Neural cell (in vitro differentiated cells): ENCODE results near the gene ANG. TPM values are rescaled to one million over a fixed set of nuclear protein-coding genes. Genes with fewer than 3 reads are reported as not detected.
"Not testable (repeated sequence)": the region's sequence is repeated elsewhere in the genome, so short reads cannot be mapped to it uniquely, and the experiment has no call there.

Experiments
- H2AFZ ChIP-seq: fragments of 200-600, 300-800 bp; sonication (generic), shearing (Covaris generic); 2 replicates; pipeline ENCODE4 v1.6.0; 2014; ENCODE audit warnings: low read depth, mild to moderate bottlenecking, antibody characterized with exemption, low read length, moderate library complexity
- H3F3A ChIP-seq: fragments of 200-600 bp; shearing (Covaris generic); 2 replicates; pipeline ENCODE4 v1.6.1; 2016; ENCODE audit warnings: mild to moderate bottlenecking, moderate library complexity, mixed read lengths, antibody characterized with exemption, low read length; ENCODE audit not compliant: insufficient read depth, poor library complexity, severe bottlenecking
- H3K27ac ChIP-seq: fragments of 200-600, 300-800 bp; sonication (generic), shearing (Covaris generic); 2 replicates; pipeline ENCODE4 v1.5.1; 2014; ENCODE audit warnings: mild to moderate bottlenecking, low read length, moderate library complexity
- H3K27me3 ChIP-seq: fragments of 300-800, 200-600 bp; sonication (generic), shearing (Covaris generic); 2 replicates; pipeline ENCODE4 v1.6.0; 2014; ENCODE audit warnings: mild to moderate bottlenecking, low read depth, low read length, moderate library complexity; ENCODE audit not compliant: insufficient read depth
- H3K36me3 ChIP-seq: fragments of 300-800, 200-600 bp; sonication (generic), shearing (Covaris generic); 2 replicates; pipeline ENCODE4 v1.5.1; 2014; ENCODE audit warnings: mild to moderate bottlenecking, antibody characterized with exemption, low read length, moderate library complexity; ENCODE audit not compliant: insufficient read depth
- H3K4me2 ChIP-seq: fragments of 300-800, 200-600 bp; sonication (generic), shearing (Covaris generic); 2 replicates; pipeline ENCODE4 v1.6.0; 2014; ENCODE audit warnings: mild to moderate bottlenecking, low read length
- H3K4me3 ChIP-seq: fragments of 300-800, 200-600 bp; sonication (generic), shearing (Covaris generic); 2 replicates; pipeline ENCODE4 v1.5.1; 2014; ENCODE audit warnings: mild to moderate bottlenecking, low read length, moderate library complexity
- H3K79me2 ChIP-seq: fragments of 200-600 bp; shearing (Covaris generic); replicated peaks from 2 replicates; pipeline ENCODE4 v1.6.0; 2014; ENCODE audit warnings: mild to moderate bottlenecking, low read length, moderate library complexity; ENCODE audit not compliant: insufficient read depth
- H3K9ac ChIP-seq: fragments of 300-800, 200-600 bp; sonication (generic), shearing (Covaris generic); 2 replicates; pipeline ENCODE4 v1.6.1; 2016; ENCODE audit warnings: mild to moderate bottlenecking, low read length, mixed read lengths
- H3K9me2 ChIP-seq: fragments of 200-600 bp; shearing (Covaris generic); 2 replicates; pipeline ENCODE4 v1.6.1; 2016; ENCODE audit warnings: mild to moderate bottlenecking, low read length, mixed read lengths; ENCODE audit not compliant: insufficient read depth
- H3K9me3 ChIP-seq: fragments of 200-600, 300-800 bp; sonication (generic), shearing (Covaris generic); 2 replicates; pipeline ENCODE4 v1.6.1; 2016; ENCODE audit warnings: mild to moderate bottlenecking, mixed run types, low read length, moderate library complexity, mixed read lengths
- H4K20me1 ChIP-seq: fragments of 200-600 bp; shearing (Covaris generic); 2 replicates; pipeline ENCODE4 v1.6.1; 2016; ENCODE audit warnings: mild to moderate bottlenecking, mixed run types; ENCODE audit not compliant: insufficient read depth
- CTCF ChIP-seq: fragments of 450-650 bp; IDR thresholded peaks from 2 replicates; pipeline ENCODE4 v1.5.1; 2014; ENCODE audit warnings: antibody characterized with exemption, mild to moderate bottlenecking, moderate library complexity; ENCODE audit not compliant: poor library complexity, severe bottlenecking
- EP300 ChIP-seq: fragments of 450-650 bp; conservative IDR thresholded peaks from 2 replicates; pipeline ENCODE4 v1.6.1; 2014; ENCODE audit warnings: antibody characterized with exemption, mild to moderate bottlenecking, moderate library complexity; ENCODE audit not compliant: poor library complexity, severe bottlenecking
- EZH2 ChIP-seq: fragments of 200-600, 300-800 bp; shearing (Covaris generic), sonication (generic); IDR thresholded peaks from 2 replicates; pipeline ENCODE4 v1.6.1; 2014; ENCODE audit warnings: antibody characterized with exemption, low read length, borderline replicate concordance, mild to moderate bottlenecking; ENCODE audit not compliant: insufficient read depth, poor library complexity, severe bottlenecking
- MXI1 ChIP-seq: fragments of 450-650 bp; conservative IDR thresholded peaks from 2 replicates; pipeline ENCODE4 v1.6.1; 2014; ENCODE audit warnings: antibody characterized with exemption, mild to moderate bottlenecking; ENCODE audit not compliant: poor library complexity, severe bottlenecking
- POLR2AphosphoS5 ChIP-seq: IDR thresholded peaks from 2 replicates; pipeline ENCODE4 v1.6.1; 2012
- RAD21 ChIP-seq: fragments of 450-650 bp; conservative IDR thresholded peaks from 2 replicates; pipeline ENCODE4 v1.6.1; 2014; ENCODE audit warnings: antibody characterized with exemption, mild to moderate bottlenecking, moderate library complexity
- REST ChIP-seq: IDR thresholded peaks from 2 replicates; pipeline ENCODE4 v1.6.1; 2012; ENCODE audit warnings: borderline replicate concordance
- SMC3 ChIP-seq: fragments of 450-650 bp; conservative IDR thresholded peaks from 2 replicates; pipeline ENCODE4 v1.6.1; 2014; ENCODE audit warnings: antibody characterized with exemption, mild to moderate bottlenecking, moderate library complexity; ENCODE audit not compliant: poor library complexity
- TAF1 ChIP-seq: IDR thresholded peaks from 2 replicates; pipeline ENCODE4 v1.6.1; 2012; ENCODE audit warnings: low read depth
- polyA plus RNA-seq: library from polyadenylated mRNA; depleted of rRNA; stranded (reverse); fragments of >200 nt; gene quantifications from 2 replicates; pipeline ENCODE4 v1.2.3, GENCODE V29; 2014

ANG gene
- polyA plus RNA-seq, 1 donor from 2014 or later: 0.47 TPM

- Histone ChIP-seq H3K9me2 (no peaks in the 10 kb centered on the region), H4K20me1 (no peaks in the 10 kb centered on the region), H3K79me2 (no peaks in the 10 kb centered on the region), H3K36me3 (no peaks in the 10 kb centered on the region), H3K9ac (no peak overlapping the region), H2AFZ (no peak overlapping the region), H3K4me3 (no peak overlapping the region), H3K9me3 (no peaks in the 10 kb centered on the region), H3F3A (no peaks in the 10 kb centered on the region), H3K27ac (no peak overlapping the region), H3K4me2 (no peak overlapping the region), H3K27me3 (no peaks in the 10 kb centered on the region)
- TF ChIP-seq RAD21: no peak
- no peak for TF ChIP-seq MXI1
- no peak for TF ChIP-seq EZH2
- no peak for TF ChIP-seq CTCF
- no peak for TF ChIP-seq EP300
- no peak for TF ChIP-seq SMC3
- no peak for TF ChIP-seq POLR2AphosphoS5
- TF ChIP-seq TAF1: no peak
- no peak for TF ChIP-seq REST
Measured at GRCh38 chr14:20722016-20722415, 33.5 kb downstream of the ANG start.

GRCh38 chr14:20723488-20723887, 34.9 kb downstream of the ANG start:
- Histone ChIP-seq H3K79me2 (no peaks in the 10 kb centered on the region), H3K9me2 (no peaks in the 10 kb centered on the region), H4K20me1 (no peaks in the 10 kb centered on the region), H3K36me3 (no peaks in the 10 kb centered on the region), H3F3A (no peaks in the 10 kb centered on the region), H3K9ac (no peak overlapping the region), H3K4me2 (no peak overlapping the region), H3K27me3 (no peaks in the 10 kb centered on the region), H3K27ac (no peak overlapping the region), H3K4me3 (no peak overlapping the region), H3K9me3 (no peaks in the 10 kb centered on the region), H2AFZ (no peak overlapping the region)
- TF ChIP-seq EZH2 (no peak), MXI1 (no peak), CTCF (no peak), TAF1 (no peak), RAD21 (no peak)

- H3F3A ChIP-seq, H3K9me3 ChIP-seq, H3K4me3 ChIP-seq, H3K9ac ChIP-seq, H2AFZ ChIP-seq, H3K79me2 ChIP-seq, H3K4me2 ChIP-seq, H3K36me3 ChIP-seq, H3K27me3 ChIP-seq, H3K9me2 ChIP-seq, H4K20me1 ChIP-seq, H3K27ac ChIP-seq: not testable (repeated sequence)
Measured at GRCh38 chr14:20726121-20726520, 37.6 kb downstream of the ANG start.
